Measurements from ENCODE around the gene AMH. TPM values are rescaled to one million over a fixed set of nuclear protein-coding genes. Genes with fewer than 3 reads are reported as not detected.

Gene AMH
- polyA plus RNA-seq, 3 donors = 0.28 to 4.1 (median 2.8) TPM

DNA sequence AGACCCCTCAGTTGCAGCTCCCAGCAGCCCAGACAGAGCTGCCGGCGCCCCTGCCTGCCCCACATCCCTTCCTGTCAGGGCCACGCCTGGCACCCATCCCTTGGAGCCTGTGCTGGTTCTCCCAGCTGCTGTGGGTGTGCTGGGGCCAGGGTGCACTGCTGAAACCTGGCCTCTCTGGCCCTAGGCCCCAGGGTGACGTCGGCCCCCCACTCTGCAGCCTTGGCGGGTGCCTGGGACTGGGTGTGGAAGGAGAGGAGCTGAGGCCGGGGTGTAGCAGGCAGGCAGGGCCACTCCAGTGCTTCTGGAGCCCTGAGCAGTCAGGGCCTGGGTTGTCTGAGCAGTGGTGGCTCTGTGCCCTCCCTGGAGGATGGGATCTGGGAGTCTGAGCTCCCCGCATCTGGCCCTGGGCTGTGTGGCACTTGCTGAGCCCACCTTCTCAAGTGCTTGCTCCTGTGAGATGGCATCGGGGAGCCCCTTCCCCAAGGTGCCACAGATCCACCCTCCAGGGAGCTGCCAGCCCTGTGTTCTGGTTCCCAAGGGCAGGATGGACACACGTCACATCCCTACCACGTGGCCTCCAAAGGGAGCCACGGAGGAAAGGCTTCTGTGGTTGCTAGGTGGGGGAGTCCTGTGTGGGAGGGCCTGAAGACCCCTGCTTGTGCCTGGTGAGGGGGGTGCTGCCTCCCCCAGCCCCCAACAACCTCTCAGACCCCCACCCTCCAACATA, 18.2 kb upstream of the AMH start:
- DNase-seq (ENCODE audit: extremely low read depth in 1 of 11, low read depth in 9 of 11, low spot score in 4 of 11) = no peak

DNA sequence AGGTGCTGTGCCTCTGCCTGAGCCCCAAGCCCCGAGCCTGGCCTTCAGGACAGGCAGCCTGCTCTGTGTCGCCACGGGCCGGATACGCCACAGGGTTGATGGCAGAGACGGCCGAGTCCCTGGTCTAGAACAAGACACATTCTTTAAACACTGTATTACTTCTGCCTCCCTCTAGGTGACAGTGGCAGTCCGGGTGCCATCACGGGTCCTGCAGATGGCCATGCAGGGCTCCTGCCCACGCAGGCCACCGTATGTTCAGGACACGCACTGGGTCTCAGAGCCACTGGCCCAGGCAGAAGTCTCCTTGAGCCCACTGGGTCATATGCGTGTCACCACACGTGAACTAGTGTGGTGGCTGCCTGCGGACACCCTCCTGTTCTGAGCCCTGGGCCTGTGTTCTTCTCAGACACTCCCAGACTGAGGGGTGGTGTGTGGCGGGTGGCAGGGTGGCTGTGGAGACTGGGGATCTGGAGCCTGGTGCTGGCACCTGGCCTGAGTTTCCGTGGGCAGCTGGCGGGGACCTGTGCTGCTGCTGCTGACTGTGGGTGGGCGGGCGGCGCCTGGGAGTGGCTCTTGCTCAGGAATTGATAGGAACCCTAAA, 17.4 kb upstream of the AMH start:
- no peak for DNase-seq (ENCODE audit: extremely low read depth in 1 of 11, low read depth in 9 of 11, low spot score in 4 of 11)

DNA sequence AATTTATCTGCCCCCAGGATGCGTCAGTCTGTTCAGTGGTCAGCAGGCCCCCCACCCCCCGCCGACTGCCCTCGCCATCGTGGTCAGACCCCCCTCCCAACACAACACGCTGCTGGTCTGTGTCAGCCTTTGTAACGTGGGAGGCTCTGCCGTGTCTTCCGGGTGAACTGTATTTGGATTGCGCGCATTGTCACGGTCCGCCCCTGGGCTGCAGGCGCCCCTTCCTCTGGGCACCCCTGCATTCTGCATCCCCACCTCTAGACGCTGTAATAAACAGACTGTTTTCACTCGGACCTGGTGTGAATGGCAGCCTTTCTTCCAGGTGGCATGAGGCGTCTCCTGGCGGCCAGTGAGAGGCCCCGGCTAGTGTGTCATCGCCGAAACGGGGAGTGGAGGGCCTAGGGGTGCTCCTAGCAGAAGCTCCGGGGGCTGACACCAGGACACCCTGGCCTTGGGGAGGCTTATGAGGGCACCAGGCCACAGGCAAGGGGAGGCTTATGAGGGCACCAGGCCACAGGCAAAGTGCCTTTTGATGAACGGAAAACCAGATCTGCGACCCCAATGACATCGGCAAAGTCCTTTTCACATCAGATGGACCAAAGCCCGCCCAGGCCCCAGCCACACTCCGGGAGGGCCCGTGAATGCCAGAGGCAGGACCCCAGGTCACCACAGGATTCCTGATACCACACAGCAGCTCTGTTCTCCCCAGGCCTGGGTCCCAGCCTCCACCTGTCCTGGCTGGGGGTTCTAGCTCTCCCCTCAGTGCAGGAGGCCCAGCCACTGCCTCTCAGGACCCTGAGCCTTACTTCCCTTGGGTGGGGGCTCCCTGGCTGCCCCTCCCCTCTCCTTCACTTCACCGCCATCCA, 16.6 kb upstream of the AMH start:
- DNase-seq (ENCODE audit: extremely low read depth in 1 of 11, low read depth in 9 of 11, low spot score in 4 of 11) = no peak

DNA sequence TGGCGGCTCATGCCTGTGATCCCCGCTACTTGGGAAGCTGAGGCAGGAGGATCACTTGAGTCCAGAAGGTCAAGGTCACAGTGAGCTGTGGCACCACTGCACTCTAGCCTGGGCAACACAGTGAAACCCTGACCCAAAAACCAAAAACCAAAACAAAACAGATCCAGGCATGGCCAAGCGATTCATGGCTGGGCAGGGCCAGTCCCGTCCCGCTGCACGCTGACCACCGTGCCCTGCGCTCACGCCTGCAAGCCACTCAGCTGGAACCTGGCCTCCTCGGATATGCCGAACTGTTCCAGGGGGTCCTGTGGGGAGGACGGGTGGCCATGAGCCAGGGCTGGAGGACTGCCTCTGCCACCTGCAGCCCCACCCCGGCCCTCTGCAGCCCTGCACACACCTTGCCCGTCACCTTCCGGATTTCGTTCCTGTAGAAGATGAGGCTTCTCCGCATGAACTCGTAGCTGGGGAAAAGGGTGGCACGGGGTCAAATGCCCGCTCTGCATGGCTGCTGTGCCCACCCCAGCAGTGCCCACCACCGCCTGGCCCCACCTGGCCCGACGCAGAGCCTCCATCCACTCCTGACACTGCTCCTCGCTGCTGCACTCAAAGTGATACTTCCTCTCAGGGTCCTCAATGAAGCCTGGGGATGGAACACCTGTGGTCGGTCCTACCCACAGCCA, 15.4 kb upstream of the AMH start:
- no peak for DNase-seq (ENCODE audit: extremely low read depth in 1 of 11, low read depth in 9 of 11, low spot score in 4 of 11)

DNA sequence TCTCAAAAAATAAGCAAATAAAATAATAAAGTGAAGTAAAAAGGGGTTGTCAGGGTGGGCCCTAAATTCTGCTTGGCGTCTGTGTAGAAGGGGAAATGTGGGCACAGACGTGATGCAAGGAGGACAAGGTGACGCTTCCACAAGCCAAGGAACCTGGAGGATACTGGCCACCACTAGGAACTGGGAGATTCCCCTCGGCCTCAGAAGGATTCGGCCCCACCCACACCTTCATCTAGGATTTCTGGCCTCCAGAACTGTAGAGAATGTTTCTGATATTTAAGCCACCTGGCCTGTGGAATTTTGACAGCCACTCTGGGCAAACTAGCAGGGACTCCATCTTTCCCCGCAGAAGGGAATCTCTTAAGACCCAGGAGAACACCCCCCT, 14.1 kb upstream of the AMH start:
- DNase-seq (ENCODE audit: extremely low read depth in 1 of 11, low read depth in 9 of 11, low spot score in 4 of 11) = no peak

DNA sequence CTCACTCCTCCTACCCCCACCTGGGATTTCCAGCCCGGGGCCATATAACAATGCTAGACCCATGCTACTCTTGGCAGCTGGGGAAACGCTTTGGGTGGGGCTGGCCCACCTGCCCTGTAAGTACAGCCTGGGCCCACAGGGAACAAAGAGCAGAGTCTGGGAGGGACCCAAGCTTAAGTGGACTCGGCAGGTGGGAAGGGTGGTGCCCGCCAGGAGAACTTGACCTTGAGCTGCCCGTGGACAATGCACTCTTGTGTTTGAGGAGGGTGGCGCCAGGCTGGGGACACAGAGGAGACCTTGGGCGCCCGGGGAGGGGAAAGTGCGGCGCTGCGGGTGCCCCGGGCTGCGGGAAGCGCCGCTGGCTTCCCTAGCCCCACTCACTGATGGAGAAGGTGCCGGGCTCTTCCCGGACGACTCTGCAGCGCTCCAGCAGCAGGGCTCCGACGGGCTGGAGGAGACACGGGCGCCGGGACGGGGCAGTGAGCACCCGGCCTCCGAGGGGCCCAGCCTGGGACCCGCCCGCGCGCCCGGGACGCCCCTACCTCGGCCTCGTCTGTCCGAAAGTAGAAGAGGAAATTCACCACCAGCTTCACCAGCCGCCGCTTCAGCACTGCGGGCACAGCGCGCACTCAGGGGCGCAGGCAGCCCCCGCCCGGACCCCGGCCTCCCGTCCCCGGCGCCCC, 13.6 kb upstream of the AMH start:
- no peak for DNase-seq (ENCODE audit: extremely low read depth in 1 of 11, low read depth in 9 of 11, low spot score in 4 of 11)

DNA sequence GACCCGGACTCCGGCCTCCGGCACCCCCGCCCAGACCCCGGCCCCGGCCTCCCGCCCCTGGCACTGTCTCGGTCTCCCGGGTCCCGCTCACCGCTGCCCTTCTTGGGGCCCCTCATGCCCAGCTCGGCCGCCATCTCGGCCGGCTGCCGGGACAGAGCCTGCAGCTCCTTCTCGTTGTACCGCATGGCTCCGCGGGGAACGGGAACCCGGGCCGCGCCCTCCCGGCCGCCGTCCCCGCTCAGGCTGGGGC, 13.1 kb upstream of the AMH start:
- DNase-seq (ENCODE audit: extremely low read depth in 1 of 11, low read depth in 9 of 11, low spot score in 4 of 11) = no peak

DNA sequence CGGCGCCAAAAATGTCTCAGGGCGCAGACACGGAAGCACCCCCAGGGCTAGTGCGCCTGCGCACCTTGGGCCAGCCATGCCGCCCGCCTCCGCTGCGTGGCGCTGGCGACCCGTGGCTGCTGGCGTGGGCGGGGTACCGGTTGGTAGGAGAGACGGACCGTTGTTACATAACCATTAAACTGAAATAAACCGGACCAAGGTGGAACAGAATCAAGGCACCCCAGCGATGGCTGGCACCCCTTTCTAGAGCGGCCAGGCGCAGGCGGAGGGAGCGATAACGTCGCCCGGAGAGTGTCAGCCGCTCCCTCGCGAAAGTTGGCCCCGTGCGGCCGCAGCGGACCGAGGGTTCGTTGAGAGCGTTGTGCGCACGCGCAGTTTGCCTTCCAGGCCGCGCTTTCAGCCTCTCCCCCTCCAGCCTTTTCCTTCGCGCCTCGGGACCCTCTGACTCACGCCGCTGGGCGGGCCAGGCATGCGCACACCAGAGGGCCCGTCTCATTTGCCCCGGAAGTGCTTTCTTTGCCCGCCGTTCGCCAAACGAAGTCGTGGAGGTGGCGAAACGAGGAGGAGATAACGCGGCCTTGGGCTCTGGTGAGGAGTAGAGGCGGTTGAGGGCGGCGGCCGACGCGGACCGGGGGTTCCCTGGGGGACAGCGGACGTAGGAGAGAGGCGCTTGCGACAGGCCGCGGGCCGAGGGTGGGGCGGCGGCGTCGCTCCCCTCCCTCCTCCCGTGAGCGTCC, 12.6 kb upstream of the AMH start, which contains the start of the genes PLEKHJ1 and SF3A2:
Gene PLEKHJ1, minus strand, starts transcription at position 16 of the 737 bp plus-strand sequence. CDS start 81 bp downstream, outside the sequence.
Gene SF3A2, plus strand, starts transcription at position 511 of the 737 bp plus-strand sequence. CDS start 6,595 bp downstream, outside the sequence.
- DNase-seq (ENCODE audit: extremely low read depth in 1 of 11, low read depth in 9 of 11, low spot score in 4 of 11) = peak; percentile 92 to 97 (median 95)

DNA sequence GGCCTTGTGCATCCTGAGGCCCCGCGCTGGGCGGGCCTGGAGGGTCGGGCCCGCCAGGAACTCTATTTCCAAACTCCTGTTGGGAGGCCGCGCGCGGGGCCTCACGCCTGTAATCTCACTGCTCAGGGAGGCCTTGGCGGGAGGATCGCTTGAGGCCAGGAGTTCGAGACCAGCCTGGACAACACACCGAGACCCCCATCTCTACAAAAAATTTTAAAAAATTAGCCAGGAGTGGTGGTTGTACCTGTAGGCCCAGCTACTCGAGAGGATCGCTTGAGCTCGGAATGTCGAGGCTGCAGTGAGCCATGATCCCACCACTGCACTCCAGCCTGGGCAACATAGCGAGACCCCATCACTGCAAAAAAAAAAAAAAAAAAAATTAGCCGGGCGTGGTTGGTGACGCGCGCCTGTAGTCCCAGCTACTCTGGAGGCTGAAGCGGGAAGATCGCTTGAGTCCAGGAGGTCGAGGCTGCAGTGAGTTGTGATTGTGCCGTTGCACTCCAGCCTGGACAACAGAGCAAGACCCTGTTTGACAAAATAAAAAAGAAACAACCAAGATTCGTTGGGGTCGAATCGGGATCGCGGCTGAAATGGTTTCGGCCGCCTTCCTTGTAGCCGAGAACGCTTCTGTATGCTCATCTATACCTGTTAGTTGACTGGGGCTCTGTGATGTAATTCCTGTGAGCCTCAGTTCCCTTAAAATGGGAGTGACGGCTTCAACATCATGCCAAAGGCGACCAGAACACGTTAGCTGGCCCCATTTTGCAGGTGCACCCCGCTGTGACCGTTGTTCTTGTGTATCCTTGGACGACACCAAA, 11.9 kb upstream of the AMH start:
- no peak for DNase-seq (ENCODE audit: extremely low read depth in 1 of 11, low read depth in 9 of 11, low spot score in 4 of 11)

DNA sequence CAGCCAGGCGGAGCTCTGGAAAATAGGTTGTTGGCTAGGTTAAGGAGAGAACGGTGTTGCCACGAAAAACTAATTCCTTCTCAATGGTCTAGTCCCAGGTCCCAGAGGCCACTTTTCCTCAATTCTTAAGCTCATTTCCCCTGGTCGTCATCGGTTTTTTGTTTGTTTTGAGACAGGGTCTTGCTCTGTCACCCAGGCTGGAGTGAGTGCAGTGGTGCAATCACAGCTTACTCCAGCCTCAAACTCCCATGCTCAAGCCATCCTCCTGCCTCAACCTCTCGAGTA, 11.3 kb upstream of the AMH start:
- no peak for DNase-seq (ENCODE audit: extremely low read depth in 1 of 11, low read depth in 9 of 11, low spot score in 4 of 11)

DNA sequence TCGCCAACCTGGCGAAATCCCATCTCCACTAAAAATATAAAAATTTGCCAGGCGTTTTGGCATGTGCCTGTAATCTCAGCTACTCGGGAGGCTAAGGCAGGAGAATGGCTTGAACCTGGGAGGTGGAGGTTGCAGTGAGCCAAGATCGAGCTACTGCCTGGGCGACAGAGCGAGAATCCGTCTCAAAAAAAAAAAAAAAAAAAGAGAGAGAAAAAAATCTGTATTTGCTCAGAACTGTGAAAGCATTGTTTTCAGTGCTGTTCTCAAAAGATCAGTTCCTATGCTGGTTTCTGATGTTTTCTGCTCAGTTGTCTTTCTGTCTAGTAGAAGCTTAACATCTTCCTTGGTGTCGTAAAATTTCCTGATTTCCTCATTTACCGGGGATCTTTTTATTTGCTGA, 9.9 kb upstream of the AMH start:
- no peak for DNase-seq (ENCODE audit: extremely low read depth in 1 of 11, low read depth in 9 of 11, low spot score in 4 of 11)

DNA sequence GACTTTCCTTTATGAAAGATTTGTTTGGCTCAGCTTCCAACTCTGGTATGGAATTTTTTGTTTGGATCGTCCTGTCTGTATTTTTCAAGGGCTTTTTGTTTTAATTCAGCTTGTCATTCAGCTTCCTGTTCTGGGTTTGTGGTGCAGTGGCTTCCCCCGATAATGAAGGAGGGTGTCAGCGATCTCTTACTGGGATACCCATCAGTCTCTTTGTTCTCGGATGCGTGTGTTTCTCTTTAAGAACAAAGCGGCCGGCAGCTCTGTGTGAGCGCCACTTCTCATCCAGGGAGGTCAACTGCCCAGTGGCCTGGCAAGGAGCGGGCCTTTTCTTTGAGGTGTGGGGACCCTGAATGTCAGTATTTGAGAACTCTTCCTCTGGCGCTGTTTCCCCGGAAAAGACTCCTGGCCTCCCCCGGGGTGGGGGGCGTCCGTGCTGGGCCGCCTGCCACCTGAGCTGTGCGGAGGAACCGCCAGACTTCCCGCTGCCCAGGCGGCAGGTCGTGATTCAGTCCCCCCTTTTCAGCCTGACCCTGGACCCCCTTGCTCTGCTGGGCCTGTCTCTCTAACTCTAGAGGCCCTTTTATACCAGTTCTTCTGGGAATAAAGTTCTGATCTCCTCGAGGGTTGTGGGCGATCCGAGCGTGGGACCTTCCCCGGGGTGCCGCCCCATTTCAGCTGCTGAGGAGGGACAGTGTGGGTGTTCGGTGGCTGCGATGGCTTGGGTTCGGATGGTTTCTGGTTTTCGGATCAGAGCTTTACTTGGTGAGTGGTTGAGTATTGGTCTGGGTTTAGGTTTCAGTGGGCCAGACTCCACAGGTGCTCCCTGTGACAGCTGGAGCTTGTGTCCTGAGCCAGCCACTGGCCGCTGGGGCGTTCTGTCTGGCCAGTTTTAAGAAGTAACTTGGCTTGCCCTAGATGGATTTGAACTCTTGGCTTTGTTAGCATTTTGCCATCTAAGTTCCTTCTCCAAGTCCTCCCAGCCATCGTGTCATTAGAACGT, 9.1 kb upstream of the AMH start:
- no peak for DNase-seq (ENCODE audit: extremely low read depth in 1 of 11, low read depth in 9 of 11, low spot score in 4 of 11)

DNA sequence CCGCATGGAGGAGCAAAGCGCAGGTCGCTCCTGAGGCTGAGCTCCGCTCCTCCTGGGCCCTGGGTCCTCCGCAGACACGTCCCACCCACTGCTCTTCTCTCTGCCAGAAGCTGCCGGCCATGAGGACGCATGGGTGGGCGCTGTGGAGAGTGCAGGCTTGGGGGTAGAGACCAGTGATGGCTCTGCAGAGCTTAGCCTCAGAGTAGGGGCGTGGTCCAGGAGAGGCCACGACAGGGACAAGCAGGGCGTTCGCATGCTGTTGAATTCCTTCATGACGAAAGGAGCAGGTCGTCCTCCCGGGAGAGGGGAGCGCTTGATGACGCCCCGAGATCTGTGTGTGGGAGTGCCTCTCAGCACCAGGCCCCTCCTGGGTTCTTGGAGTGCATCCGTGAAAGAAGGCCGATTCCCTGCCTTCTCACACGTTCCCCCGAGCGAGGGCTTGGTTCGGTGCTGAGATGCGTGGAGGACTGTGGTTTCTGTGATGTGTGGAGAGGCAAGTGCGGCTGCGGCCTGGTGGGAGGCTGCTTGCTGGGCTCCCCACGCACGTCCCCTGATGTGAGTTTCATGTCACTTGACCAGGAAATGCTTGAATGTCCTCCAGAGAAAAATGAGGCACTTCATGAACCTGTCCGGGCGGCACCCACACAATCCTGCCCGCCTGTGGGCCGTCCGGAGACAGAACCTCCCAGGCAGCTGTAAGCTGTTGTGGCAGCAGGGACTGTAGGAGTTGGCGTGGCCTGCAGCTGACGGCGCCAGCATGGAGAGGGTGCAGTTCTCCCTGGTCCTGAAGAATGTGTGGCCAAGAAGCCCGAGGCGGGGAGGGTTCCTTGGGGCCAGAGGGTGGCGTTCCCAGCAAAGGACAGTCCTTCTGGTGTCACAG, 8.0 kb upstream of the AMH start:
- DNase-seq (ENCODE audit: extremely low read depth in 1 of 11, low read depth in 9 of 11, low spot score in 4 of 11) = no peak

DNA sequence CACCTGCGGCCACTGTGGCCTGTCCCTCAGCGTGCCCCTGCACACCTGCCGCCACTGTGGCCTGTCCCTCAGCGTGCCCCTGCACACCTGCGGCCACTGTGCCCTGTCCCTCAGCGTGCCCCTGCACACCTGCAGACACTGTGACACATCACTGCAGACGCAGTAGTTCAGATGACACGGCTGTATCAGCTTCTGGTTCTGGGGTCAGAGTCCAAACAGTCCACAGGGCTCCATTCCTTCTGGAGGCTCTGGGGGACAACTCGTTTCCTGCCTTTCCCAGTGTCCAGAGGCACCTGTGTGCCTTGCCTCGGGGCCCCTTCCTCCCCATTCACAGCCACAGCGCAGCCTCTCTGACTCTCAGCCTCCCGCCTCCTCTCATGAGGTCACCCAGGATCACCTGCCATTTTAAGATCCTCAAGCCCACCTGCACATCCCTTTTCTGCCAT, 7.0 kb upstream of the AMH start:
- DNase-seq (ENCODE audit: extremely low read depth in 1 of 11, low read depth in 9 of 11, low spot score in 4 of 11) = no peak

DNA sequence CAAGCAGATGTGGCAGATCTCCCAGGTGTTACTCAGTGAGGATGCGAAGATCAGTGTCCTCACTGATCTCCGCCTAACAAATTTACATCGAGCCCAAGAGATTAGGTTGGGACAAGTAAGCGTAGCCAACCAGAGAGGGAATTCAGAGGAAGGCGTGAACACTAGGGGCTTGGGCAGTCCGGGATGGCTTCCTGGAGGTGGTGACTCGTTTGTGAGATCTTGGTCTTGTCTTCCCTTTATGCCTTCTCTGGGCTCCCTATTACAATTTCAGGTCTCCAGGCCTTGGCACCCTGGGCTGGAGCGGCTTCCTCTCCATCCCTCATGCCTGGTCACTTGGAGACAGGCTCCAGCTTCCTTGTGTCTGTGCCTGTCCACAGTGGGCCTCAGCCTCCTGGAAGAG, 6.3 kb upstream of the AMH start:
- DNase-seq (ENCODE audit: extremely low read depth in 1 of 11, low read depth in 9 of 11, low spot score in 4 of 11) = no peak

Measured in renal cortex interstitium (tissue), 11 donors.